ENCODE results near the gene GNAS.

The GNAS gene

GRCh38 chr20:58891086-58891717 lies 38.7 kb downstream of the GNAS start:
- no CpG with 5 or more reads among the region's 105 CpGs for WGBS
- H2AFZ ChIP-seq (ENCODE audit: low read depth, low read length) = peak overlapping the region; percentile 61
- peak overlapping the region; percentile 99 to 100 for H3K14ac ChIP-seq (ENCODE audit: low read length in 2 of 2)
- peak; percentile 80 for DNase-seq
- H3K9ac ChIP-seq (ENCODE audit: low read length) = peak overlapping the region; percentile 88
- no peak overlapping the region for H2AK5ac ChIP-seq (ENCODE audit: low read length, severe bottlenecking)
- H3K23ac ChIP-seq (ENCODE audit: low read length in 2 of 2) = no peak overlapping the region
- H4K8ac ChIP-seq (ENCODE audit: low read length) = peak overlapping the region; percentile 85
- peak overlapping the region; percentile 95 to 100 for H3K4ac ChIP-seq (ENCODE audit: low read depth in 1 of 2, low read length in 2 of 2)
- H3K27ac ChIP-seq (ENCODE audit: low read length, poor library complexity, severe bottlenecking) = peak overlapping the region; percentile 90
- H3K4me1 ChIP-seq (ENCODE audit: control insufficient read depth, insufficient read depth, low read depth, low read length) = peaks cover 17% of the 10 kb centered on the region
- H2BK5ac ChIP-seq (ENCODE audit: low read depth, low read length, poor library complexity, severe bottlenecking) = peak overlapping the region; percentile 79
- H4K91ac ChIP-seq (ENCODE audit: low read length) = peak overlapping the region; percentile 99
- peaks cover 8% of the 10 kb centered on the region for H3K79me1 ChIP-seq (replicated peaks; ENCODE audit: low read length, poor library complexity, severe bottlenecking)
- H2BK120ac ChIP-seq (ENCODE audit: low read depth, low read length) = peak overlapping the region; percentile 99
- peak overlapping the region; percentile 79 to 96 for H3K4me3 ChIP-seq (ENCODE audit: insufficient read depth in 1 of 2, low read depth in 1 of 2, low read length in 2 of 2)
- peak overlapping the region; percentile 97 to 100 for H3K18ac ChIP-seq (ENCODE audit: low read depth in 1 of 2, low read length in 2 of 2)
- peaks cover 0 to 7% of the 10 kb centered on the region in 2 experiments for H3K36me3 ChIP-seq (ENCODE audit: control insufficient read depth in 1 of 2, insufficient read depth in 2 of 2, low read depth in 1 of 2, low read length in 2 of 2)
- H3K9me3 ChIP-seq (ENCODE audit: control insufficient read depth, low read length) = no peaks in the 10 kb centered on the region
- no peaks in the 10 kb centered on the region for H3K27me3 ChIP-seq (ENCODE audit: control insufficient read depth in 1 of 2, insufficient read depth in 1 of 2, low read length in 2 of 2)
- H3K4me2 ChIP-seq (ENCODE audit: low read length, poor library complexity, severe bottlenecking) = peak overlapping the region; percentile 98
- peak overlapping the region; percentile 28 for H2BK15ac ChIP-seq (ENCODE audit: low read depth, poor library complexity, severe bottlenecking)
- H2BK12ac ChIP-seq (ENCODE audit: low read length in 2 of 2) = no peak overlapping the region

- Histone ChIP-seq H4K8ac (ENCODE audit: low read length) (peak overlapping the region; percentile 85), H3K27ac (ENCODE audit: low read length, poor library complexity, severe bottlenecking) (peak overlapping the region; percentile 94), H3K4me2 (ENCODE audit: low read length, poor library complexity, severe bottlenecking) (peak overlapping the region; percentile 34), H2BK5ac (ENCODE audit: low read depth, low read length, poor library complexity, severe bottlenecking) (peak overlapping the region; percentile 96), H3K9me3 (ENCODE audit: control insufficient read depth, low read length) (no peaks in the 10 kb centered on the region), H3K4me1 (ENCODE audit: control insufficient read depth, insufficient read depth, low read depth, low read length) (peaks cover 17% of the 10 kb centered on the region), H3K36me3 (ENCODE audit: control insufficient read depth in 1 of 2, insufficient read depth in 2 of 2, low read depth in 1 of 2, low read length in 2 of 2) (peaks cover 1 to 7% of the 10 kb centered on the region in 2 experiments), H2AFZ (ENCODE audit: low read depth, low read length) (peak overlapping the region; percentile 61), H3K14ac (ENCODE audit: low read length in 2 of 2) (peak overlapping the region; percentile 99 to 100), H3K18ac (ENCODE audit: low read depth in 1 of 2, low read length in 2 of 2) (peak overlapping the region; percentile 97 to 100), H3K4me3 (ENCODE audit: insufficient read depth in 1 of 2, low read depth in 1 of 2, low read length in 2 of 2) (peak overlapping the region; percentile 89 to 96), H2BK15ac (ENCODE audit: low read depth, poor library complexity, severe bottlenecking) (peak overlapping the region; percentile 82), H2BK12ac (ENCODE audit: low read length in 2 of 2) (no peak overlapping the region), H2BK120ac (ENCODE audit: low read depth, low read length) (peak overlapping the region; percentile 99), H3K4ac (ENCODE audit: low read depth in 1 of 2, low read length in 2 of 2) (peak overlapping the region; percentile 95 to 100), H2AK5ac (ENCODE audit: low read length, severe bottlenecking) (peak overlapping the region; percentile 80), H4K91ac (ENCODE audit: low read length) (peak overlapping the region; percentile 99), H3K27me3 (ENCODE audit: control insufficient read depth in 1 of 2, insufficient read depth in 1 of 2, low read length in 2 of 2) (no peaks in the 10 kb centered on the region), H3K9ac (ENCODE audit: low read length) (peak overlapping the region; percentile 95), H3K23ac (ENCODE audit: low read length in 2 of 2) (peak overlapping the region in 1 of 2 experiments; percentile 100), H3K79me1 (replicated peaks; ENCODE audit: low read length, poor library complexity, severe bottlenecking) (peaks cover 8% of the 10 kb centered on the region)
- whole genome bisulfite sequencing = 1% methylated on average over 10 of the region's 55 CpGs
- DNase-seq = peak; percentile 60
These were observed 39.2 kb downstream of the GNAS start for GRCh38 chr20:58891718-58892140.

GRCh38 chr20:58892141-58892931 lies 39.8 kb downstream of the GNAS start:
- H2AFZ ChIP-seq (ENCODE audit: low read depth, low read length) = no peak overlapping the region
- peak overlapping the region; percentile 80 for H2AK5ac ChIP-seq (ENCODE audit: low read length, severe bottlenecking)
- H2BK120ac ChIP-seq (ENCODE audit: low read depth, low read length) = peak overlapping the region; percentile 99
- H3K27me3 ChIP-seq (ENCODE audit: control insufficient read depth in 1 of 2, insufficient read depth in 1 of 2, low read length in 2 of 2) = no peaks in the 10 kb centered on the region
- no peaks in the 10 kb centered on the region for H3K9me3 ChIP-seq (ENCODE audit: control insufficient read depth, low read length)
- peak overlapping the region; percentile 94 for H3K27ac ChIP-seq (ENCODE audit: low read length, poor library complexity, severe bottlenecking)
- WGBS = under 1% methylated on average over 28 of the region's 49 CpGs
- H3K4me1 ChIP-seq (ENCODE audit: control insufficient read depth, insufficient read depth, low read depth, low read length) = peaks cover 17% of the 10 kb centered on the region
- peaks cover 8% of the 10 kb centered on the region for H3K79me1 ChIP-seq (replicated peaks; ENCODE audit: low read length, poor library complexity, severe bottlenecking)
- peaks cover 7% of the 10 kb centered on the region in 2 experiments for H3K36me3 ChIP-seq (ENCODE audit: control insufficient read depth in 1 of 2, insufficient read depth in 2 of 2, low read depth in 1 of 2, low read length in 2 of 2)
- peak overlapping the region; percentile 44 for H3K4me2 ChIP-seq (ENCODE audit: low read length, poor library complexity, severe bottlenecking)
- peak overlapping the region in 1 of 2 experiments; percentile 52 for H2BK12ac ChIP-seq (ENCODE audit: low read length in 2 of 2)
- H3K14ac ChIP-seq (ENCODE audit: low read length in 2 of 2) = peak overlapping the region; percentile 81 to 86
- H3K9ac ChIP-seq (ENCODE audit: low read length) = peak overlapping the region; percentile 95
- H3K4ac ChIP-seq (ENCODE audit: low read depth in 1 of 2, low read length in 2 of 2) = peak overlapping the region in 1 of 2 experiments; percentile 91
- peak; percentile 78 for DNase-seq
- H3K23ac ChIP-seq (ENCODE audit: low read length in 2 of 2) = peak overlapping the region in 1 of 2 experiments; percentile 72
- H4K8ac ChIP-seq (ENCODE audit: low read length) = peak overlapping the region; percentile 82
- H2BK5ac ChIP-seq (ENCODE audit: low read depth, low read length, poor library complexity, severe bottlenecking) = peak overlapping the region; percentile 96
- peak overlapping the region; percentile 82 for H2BK15ac ChIP-seq (ENCODE audit: low read depth, poor library complexity, severe bottlenecking)
- H3K18ac ChIP-seq (ENCODE audit: low read depth in 1 of 2, low read length in 2 of 2) = peak overlapping the region; percentile 95 to 96
- peak overlapping the region; percentile 75 for H4K91ac ChIP-seq (ENCODE audit: low read length)
- H3K4me3 ChIP-seq (ENCODE audit: insufficient read depth in 1 of 2, low read depth in 1 of 2, low read length in 2 of 2) = peak overlapping the region; percentile 89 to 96

GRCh38 chr20:58892932-58893224 lies 40.4 kb downstream of the GNAS start:
- Histone ChIP-seq H3K4me2 (ENCODE audit: low read length, poor library complexity, severe bottlenecking) (peak overlapping the region; percentile 44), H3K36me3 (ENCODE audit: control insufficient read depth in 1 of 2, insufficient read depth in 2 of 2, low read depth in 1 of 2, low read length in 2 of 2) (peaks cover 7 to 12% of the 10 kb centered on the region in 2 experiments), H3K18ac (ENCODE audit: low read depth in 1 of 2, low read length in 2 of 2) (no peak overlapping the region), H2BK5ac (ENCODE audit: low read depth, low read length, poor library complexity, severe bottlenecking) (no peak overlapping the region), H2BK12ac (ENCODE audit: low read length in 2 of 2) (no peak overlapping the region), H3K4me3 (ENCODE audit: insufficient read depth in 1 of 2, low read depth in 1 of 2, low read length in 2 of 2) (peak overlapping the region in 1 of 2 experiments; percentile 89), H2BK15ac (ENCODE audit: low read depth, poor library complexity, severe bottlenecking) (no peak overlapping the region), H3K4me1 (ENCODE audit: control insufficient read depth, insufficient read depth, low read depth, low read length) (peaks cover 17% of the 10 kb centered on the region), H2BK120ac (ENCODE audit: low read depth, low read length) (no peak overlapping the region), H3K23ac (ENCODE audit: low read length in 2 of 2) (no peak overlapping the region), H3K27me3 (ENCODE audit: control insufficient read depth in 1 of 2, insufficient read depth in 1 of 2, low read length in 2 of 2) (no peaks in the 10 kb centered on the region), H3K9ac (ENCODE audit: low read length) (peak overlapping the region; percentile 95), H4K8ac (ENCODE audit: low read length) (no peak overlapping the region), H3K79me1 (replicated peaks; ENCODE audit: low read length, poor library complexity, severe bottlenecking) (peaks cover 8% of the 10 kb centered on the region), H3K4ac (ENCODE audit: low read depth in 1 of 2, low read length in 2 of 2) (no peak overlapping the region), H2AFZ (ENCODE audit: low read depth, low read length) (no peak overlapping the region), H2AK5ac (ENCODE audit: low read length, severe bottlenecking) (no peak overlapping the region), H3K14ac (ENCODE audit: low read length in 2 of 2) (no peak overlapping the region), H3K27ac (ENCODE audit: low read length, poor library complexity, severe bottlenecking) (no peak overlapping the region), H4K91ac (ENCODE audit: low read length) (no peak overlapping the region), H3K9me3 (ENCODE audit: control insufficient read depth, low read length) (no peaks in the 10 kb centered on the region)
- DNase-seq = no peak
- WGBS = 0% methylated on average over 1 of the region's 1 CpG
